GM21515 (cell line): ENCODE results near the gene SET.
"Not testable (repeated sequence)": the region's sequence is repeated elsewhere in the genome, so short reads cannot be mapped to it uniquely, and the experiment has no call there.

Source experiments
- ATAC-seq: cut with Tn5 transposase; IDR thresholded peaks from one replicate; pipeline ENCODE4 v1.9.1; 2021; ENCODE audit not compliant: unreplicated experiment

The SET gene

DNA sequence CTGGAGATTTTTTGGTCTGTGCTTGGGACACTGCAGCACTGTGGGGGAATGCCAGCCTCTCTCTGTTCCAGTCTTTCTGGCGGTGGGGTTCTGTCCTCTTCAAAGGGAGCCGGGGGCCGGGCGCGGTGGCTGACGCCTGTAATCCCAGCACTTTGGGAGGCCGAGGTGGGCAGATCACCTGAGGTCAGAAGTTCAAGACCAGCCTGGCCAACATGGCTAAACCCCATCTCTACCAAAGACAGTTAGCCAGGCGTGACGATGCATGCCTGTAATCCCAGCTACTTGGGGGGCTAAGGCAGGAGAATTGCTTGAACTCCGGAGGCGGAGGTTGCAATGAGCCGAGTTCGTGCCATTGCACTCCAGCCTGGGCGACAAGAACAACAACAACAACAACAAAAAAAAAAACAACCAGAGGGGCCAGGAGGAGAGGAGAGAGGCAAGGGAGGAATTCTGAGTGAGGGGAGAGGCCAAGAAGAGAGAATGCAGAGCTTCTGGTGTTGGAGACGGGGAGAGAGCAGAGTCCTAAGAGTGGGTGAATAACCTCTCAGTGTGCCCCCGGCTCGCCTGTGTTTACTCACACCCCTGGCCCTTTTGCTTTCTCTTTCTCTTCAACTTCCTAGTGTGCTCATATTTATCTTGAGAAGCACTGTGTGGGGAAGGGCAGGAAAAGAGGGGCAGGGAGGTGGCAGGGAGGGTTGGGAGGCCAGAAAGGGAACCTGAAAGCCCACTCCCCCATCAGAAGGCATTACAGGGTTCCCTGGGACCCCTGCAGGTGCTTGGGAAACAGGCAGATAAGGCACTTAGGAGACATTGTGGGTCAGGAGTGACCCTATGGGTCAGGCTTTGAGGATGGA, 3.2 kb upstream of the SET start:
- ATAC-seq = no peak

DNA sequence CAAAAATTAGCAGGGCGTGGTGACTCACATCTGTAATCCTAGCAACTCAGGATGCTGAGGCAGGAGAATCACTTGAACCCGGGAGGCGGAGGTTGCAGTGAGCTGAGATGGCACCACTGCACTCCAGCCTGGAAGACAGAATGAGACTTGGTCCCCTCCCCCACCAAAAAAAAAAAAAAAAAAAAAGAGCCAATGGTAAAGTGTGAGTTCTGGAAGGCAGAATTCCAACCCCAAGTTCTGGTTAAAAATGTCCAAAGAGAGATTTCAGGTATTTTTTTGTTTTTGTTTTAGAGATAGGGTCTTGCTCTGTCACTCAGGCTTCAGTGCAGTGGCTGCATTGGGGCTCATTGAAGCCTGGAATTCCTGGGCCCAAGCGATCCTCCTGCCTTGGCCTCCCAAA, 1.6 kb upstream of the SET start:
- no peak for ATAC-seq

DNA sequence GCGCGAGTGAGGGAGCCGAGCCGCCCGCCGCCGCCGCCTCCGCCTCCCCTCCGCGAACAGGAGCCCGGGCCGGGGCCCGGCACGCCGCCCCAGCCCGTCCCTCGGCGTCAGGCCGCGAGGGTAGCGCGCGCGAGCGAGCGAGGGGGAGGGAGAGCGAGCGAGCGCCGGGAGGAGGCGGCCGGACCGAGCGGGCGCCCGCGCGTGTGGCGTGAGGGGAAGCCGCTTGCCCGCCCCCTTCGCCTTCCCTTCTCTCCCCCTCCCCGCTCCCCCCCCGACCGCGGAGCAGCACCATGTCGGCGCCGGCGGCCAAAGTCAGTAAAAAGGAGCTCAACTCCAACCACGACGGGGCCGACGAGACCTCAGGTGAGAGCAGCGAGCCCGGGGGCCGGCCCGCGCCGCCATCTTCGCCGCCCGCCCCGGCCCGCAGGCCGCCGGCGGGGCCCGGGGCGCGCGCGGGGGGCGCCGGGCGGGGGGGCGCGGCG, 312 bp downstream of the SET start:
- peak; percentile 4 for ATAC-seq

DNA sequence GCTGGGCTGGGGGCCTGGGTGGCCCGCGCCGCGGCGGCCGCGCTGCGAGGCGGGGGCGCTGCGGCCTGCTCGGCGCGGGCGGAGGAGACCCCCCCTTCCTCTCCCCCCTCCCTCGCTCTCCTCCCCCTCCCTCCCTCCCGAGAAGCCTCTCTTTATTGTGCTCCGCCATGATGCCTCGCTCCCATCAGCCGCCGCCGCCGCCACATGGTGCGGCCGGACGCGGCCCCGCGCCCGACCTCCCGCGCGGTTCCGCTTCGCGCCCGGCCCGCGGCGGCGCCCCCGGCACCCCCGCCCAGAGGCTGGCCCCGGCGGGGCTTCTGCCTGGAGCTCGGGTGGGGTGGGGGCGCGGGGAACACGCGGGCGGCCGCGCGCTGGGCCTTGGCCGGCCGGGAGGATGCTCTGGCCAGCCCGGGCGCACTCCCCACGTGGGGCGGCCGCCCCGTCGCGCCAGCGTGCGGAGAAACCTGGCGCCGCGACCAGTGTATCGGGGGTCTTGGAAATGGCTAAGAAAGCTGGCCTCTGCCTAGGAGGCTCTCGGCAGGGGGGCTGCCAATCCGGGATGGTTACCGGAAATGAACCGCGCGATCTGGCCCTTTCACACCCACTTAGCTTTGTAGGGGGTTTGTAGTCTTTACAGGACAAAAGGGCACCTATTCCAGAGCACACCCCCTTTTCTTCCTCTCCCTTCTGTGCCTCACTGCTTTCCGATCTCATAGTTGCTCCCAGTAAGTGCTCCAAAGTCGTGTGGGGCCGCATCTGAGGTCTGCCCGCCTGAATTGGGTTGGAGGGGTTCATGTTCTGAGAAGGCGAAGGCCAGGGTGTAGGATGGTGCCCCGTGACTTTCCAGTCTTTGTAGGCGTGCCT, 1.0 kb downstream of the SET start:
- no peak for ATAC-seq

DNA sequence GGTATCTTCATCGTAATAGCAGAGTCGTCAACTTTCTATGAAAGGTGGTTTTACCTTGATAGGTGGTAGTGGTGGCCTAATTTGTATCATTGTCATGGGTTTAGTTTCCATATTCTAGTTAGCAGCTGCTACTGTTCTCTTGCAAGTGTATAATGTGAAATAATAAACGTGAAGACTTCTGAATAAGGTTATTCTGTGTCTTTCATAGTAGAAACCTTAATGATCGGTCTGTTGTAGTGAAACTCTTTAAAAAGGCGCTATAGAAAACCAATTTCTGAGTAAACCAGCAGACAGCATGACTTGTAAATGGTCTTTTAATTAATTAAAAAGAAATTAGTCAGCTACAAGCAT, 1.6 kb downstream of the SET start:
- ATAC-seq = no peak

DNA sequence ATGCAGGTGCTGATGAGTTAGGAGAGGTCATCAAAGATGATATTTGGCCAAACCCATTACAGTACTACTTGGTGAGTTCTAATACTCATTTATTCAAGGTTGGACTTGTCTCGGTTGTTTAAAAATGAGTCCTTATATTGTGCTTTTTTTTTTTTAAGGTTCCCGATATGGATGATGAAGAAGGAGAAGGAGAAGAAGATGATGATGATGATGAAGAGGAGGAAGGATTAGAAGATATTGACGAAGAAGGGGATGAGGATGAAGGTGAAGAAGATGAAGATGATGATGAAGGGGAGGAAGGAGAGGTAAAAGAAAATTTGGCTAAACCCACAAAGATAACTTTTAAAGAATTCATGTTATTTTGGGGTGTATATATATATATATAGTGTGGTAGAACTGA, 4.7 kb downstream of the SET start:
- not testable (repeated sequence) for ATAC-seq

DNA sequence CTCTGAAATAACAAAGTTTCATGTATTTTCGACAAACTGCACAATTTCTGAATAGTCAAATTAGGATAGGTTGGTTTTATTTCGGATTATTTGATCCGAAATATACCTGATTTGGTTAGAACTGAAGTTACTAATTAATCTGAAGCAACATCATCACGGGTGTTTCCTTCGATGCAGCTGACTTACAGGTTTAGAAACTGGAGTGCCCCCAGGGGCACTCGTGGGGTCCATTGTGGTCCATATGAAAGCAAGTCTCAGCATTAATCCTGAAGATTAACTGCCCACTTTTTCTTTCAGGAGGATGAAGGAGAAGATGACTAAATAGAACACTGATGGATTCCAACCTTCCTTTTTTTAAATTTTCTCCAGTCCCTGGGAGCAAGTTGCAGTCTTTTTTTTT, 5.3 kb downstream of the SET start:
- no peak for ATAC-seq

DNA sequence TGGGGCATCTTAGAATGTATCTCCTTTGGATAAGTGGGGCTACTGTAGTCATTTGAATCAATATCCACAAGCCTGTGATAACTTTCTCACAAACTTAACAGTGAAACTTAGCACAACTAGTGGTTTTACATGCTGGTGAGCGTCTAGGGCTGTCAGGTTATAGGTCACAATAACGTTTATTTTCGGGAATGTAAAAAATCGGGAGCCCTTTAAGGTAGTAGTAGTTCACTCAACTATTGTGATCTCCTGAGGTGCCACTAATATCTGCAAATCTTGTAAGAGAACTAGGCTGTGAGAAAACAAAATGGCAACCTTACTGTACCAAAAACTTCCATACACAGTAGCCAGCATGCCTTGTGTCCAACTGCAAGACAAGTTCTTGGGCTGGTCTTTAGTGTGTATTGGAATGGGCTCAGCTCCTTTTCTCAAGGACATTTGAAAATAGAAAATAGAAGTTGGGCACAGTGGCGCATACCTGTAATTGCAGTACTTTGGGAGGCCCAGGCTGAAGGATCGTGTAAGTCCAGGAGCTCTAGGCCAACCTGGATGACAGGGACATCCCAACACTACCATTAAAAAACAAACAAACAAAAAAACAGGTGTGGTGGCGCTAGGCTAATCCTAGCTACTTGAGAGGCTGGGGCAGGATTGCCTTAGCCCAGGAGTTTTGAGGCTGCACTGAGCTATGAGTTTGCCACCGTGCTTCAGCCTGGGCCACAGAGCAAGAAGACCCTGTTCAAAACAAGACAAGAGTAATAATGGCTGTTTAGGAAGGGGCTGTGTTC, 8.1 kb downstream of the SET start:
- no peak for ATAC-seq

DNA sequence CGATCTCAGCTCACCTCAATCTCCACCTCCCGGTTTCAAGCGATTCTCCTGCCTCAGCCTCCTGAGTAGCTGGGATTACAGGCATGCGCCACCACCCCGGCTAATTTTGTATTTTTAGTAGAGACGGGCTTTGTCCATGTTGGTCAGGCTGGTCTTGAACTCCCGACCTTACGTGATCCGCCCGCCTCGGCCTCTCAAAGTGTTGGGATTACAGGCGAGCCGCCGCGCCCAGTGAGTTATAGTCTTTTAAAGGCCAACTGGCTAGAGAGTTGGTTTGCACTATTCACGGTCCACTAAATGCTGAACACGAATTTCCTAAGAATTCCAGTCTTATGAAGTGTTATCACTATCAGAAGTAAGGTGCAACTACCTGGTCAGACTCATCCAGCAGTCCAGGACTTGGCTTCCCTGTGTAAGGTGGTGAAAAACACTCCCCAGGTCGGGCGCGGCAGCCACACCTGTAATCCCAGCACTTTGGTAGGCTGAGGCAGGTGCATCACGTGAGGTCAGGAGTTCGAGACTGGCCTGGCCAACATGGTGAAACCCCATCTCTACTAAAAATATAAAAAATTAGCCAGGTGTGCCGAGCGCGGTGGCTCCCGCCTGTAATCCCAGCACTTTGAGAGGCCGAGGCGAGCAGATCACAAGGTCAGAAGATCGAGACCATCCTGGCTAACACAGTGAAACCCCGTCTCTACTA, 10.2 kb downstream of the SET start:
- ATAC-seq = not testable (repeated sequence)

DNA sequence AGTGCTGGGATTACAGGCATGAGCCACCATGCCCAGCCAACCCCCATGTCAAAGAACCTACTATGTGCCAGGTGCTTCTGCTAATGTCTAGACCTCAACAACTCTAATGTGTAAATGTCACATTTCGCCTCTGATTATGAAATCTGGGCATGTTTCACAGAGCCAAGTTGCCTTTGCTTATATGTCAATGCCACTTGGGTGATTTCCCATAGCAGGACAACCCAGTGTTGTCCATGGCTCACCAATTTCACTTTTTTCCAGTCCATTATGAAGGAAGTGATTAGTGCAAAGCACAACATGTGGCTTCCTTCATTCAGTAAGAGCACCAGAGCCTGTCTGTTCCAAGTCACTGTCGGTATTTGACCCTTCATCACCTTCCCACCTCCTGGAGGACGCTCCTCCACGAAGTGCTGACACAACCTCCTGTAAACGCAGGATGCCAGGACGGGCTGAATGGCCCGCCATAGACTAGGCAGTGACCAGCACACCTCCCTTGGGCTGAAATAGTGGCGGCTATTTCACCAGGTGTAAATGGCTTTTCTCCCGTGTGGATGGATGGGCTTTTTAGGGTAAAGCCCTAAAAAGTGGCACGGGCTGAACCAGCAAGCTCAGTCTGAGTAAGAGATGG, 12.3 kb downstream of the SET start:
- no peak for ATAC-seq

DNA sequence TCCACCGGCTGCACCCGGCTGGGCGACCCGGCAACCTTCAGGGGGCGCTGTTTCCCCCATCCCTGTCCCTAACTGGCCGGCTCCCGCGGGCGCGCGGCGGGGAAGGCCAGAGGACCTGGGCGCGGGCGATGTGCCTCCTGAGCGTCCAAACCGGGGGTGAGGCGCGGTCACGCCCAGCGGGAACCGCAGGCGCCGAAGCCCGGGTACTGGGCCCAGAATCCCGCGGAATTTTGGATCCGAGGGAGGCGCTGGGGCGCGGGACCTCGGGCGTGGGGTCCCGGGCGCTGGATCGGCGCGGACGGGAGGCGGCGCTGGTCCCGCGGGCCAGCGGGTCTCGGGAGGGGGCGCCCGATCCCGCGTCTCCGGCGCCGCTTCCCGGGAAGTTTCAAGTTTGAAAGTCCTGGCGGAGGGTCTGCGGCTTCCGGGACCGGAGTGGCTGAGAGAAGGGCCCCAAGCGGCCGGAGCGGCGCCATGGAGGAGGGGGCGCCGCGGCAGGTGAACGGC, 13.5 kb downstream of the SET start, which contains the start of gene PKN3:
TSS of gene PKN3 (plus strand) at position 59 of the 504 bp plus-strand sequence. CDS start at position 472, 413 bp downstream.
- ATAC-seq = peak; percentile 67

DNA sequence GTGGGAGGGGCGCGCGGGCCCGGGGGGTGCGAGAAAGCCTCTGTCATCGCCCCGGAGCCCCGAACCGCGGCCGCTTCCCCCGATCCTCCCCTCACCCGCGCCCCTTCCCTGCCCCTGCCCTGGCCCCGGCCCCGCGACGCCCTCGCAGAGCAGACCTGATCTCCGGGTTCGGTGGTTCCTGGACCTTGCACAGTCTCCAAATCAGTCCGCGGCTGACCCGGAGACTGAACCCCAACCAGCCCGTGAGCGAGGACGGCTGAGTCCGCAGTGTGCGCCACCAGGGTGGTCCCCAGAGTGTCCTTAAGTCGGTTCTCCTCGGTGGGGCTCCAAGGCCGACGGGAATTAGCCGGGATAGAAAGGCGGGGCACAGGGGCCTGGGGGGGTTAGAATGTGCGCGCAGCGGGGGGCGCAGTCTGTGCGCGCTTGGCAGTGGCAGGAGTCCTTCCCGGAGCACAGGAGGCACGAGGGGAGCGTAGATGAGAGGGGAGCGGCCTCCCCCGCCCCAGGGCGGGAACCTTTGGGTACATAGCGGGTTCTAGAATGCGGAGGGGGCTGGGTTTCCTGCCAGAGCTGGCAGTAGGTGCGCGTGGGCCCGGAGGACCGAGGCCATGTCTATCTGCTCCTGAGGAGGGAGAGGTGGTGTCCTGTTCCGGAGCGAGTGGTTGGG, 14.1 kb downstream of the SET start:
- no peak for ATAC-seq

DNA sequence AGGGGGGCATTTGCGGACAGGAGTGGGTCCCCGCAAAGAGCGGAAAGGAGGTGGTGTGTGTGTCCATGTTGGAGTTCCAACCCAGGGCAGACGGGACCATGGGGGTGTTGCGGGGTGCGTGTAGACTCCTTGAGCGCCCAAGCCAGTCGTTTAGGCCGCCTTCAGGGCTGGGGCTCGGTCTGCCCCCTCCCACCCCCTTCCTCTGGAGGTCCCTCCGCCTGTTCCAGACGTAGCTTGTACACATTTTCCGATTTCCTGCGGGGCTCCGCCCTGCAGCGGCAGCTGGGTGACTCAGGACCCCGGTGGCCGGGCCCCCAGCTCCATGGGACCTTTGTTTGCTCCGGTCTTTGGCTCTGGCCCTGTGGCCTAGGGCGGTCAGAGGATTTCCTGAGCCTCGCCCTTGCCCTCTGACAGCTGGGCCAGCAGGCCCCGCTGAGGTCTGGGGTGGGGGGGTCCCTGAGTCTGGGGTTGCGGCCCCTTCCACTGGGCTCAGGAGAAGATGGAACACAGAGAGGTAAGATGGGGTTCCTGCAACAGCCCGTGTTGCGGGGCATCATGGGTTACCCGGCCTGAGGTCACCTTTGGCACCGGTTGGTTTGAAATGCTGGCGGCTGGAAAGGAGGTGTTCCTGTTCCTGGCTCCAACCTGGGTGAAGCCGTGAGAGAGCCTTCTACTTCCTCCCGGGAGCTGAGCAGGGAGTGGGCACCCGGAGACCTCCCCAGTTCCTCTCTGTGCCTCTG, 14.8 kb downstream of the SET start:
- ATAC-seq = no peak

DNA sequence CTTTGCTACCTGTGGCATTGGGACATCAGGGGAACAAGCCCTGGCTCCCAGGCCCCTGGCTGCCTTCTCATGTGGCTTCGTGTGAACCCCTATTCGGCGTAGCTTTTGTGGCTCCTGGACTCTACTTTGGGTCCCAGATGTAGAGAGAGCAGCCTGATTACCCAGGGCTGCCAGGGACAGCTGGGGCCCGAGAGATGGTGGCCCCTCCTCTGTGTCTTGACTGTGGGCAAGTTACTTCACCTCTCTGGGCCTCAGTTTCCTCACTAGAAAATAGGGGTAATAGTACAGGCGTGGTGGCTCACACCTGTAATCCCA, 15.3 kb downstream of the SET start:
- no peak for ATAC-seq

DNA sequence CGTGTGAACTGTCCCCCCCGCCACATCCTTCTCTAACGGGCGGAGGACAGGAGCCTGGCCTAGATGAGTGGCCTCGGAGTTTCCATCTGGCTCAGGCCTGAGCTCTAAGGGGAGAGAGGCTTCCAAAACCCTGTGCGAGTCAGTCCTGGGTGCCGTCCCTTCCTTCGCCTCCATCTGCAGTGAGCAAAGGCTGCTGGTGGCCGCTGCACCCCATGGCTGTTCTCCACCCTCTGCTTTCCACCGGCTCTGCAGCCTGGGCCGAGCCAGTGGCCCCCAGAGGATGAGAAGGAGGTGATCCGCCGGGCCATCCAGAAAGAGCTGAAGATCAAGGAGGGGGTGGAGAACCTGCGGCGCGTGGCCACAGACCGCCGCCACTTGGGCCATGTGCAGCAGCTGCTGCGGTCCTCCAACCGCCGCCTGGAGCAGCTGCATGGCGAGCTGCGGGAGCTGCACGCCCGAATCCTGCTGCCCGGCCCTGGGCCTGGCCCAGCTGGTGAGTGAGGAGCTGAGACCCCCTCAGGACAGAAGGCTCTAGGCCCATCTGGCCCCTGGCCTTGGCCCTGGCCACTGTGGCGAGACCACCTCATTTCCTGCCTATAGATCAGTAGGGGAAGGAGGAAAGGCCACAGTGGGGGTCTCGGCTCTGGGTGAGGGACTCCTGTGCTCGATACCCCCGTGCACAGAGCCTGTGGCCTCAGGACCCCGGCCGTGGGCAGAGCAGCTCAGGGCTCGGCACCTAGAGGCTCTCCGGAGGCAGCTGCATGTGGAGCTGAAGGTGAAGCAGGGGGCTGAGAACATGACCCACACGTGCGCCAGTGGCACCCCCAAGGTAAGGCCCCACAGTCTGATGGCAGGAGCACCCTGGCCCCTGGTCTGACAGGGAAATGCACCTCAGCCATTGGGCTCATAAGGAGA, 16.3 kb downstream of the SET start:
- ATAC-seq = no peak

DNA sequence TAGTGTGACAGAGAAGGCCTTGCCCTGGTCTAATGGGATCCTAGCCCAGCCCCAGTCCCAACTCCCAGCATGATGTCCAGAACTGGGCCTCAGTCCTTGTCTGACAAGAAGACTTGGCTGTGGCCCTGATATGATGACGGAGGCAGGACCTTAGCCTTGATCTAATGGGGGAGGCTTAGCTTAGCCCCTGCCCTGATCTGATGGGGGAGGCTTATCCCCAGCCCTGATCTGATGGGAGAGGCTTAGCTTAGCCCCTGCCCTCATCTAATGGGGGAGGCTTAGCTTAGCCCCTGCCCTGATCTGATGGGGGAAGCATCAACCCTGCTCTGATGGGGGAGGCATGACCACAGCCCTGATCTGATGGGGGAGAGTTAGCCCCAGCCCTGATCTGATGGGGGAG, 17.0 kb downstream of the SET start:
- no peak for ATAC-seq

DNA sequence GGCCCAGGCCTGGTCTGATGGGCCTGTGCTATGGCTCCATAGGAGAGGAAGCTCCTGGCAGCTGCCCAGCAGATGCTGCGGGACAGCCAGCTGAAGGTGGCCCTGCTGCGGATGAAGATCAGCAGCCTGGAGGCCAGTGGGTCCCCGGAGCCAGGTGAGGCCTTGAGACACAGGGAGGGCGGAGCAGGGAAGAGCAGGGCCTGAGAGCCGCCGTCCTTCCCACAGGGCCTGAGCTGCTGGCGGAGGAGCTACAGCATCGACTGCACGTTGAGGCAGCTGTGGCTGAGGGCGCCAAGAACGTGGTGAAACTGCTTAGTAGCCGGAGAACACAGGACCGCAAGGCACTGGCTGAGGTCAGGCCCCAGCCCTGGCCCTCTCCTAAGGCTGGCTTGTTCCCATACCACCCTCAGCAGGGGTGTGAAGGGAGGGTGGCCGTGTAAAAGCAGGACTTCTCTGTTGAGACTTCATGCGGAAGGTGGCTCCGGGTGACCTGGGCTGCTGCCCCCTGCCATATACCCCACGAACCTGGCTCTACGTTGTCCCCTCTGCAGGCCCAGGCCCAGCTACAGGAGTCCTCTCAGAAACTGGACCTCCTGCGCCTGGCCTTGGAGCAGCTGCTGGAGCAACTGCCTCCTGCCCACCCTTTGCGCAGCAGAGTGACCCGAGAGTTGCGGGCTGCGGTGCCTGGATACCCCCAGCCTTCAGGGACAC, 17.8 kb downstream of the SET start:
- no peak for ATAC-seq
